Gastrocnemius medialis (tissue), 4 donors: ENCODE measurements around the gene LATS1. TPM values are rescaled to one million over a fixed set of nuclear protein-coding genes. Genes with fewer than 3 reads are reported as not detected.

Experiments used
- ATAC-seq, 2 donors: fragments of 150-250 bp; one replicate each; pipeline ENCODE4 v1.9.1; 2016
- DNase-seq, 2 donors: peaks; one replicate each; pipeline ENCODE4 v3.0.0-alpha.2; 2019
- H3K27ac ChIP-seq, 4 donors: fragments of 200-600 bp; sonication (generic); 1 replicate in 1 of 4; 2 replicates in 3 of 4; pipeline ENCODE4 v1.5.1; 2016 to 2018; ENCODE audit warnings: mild to moderate bottlenecking in 2 of 4, moderate library complexity in 1 of 4
- H3K27me3 ChIP-seq, 3 donors: fragments of 200-600 bp; sonication (generic) in 2 of 3; 1 replicate in 1 of 3; 2 replicates in 2 of 3; pipeline versions ENCODE4 v1.5.1 to v1.6.0; 2016 to 2019; ENCODE audit warnings: mild to moderate bottlenecking in 1 of 3, moderate library complexity in 1 of 3
- H3K36me3 ChIP-seq, 2 donors: fragments of 200-600 bp; sonication (generic) in 1 of 2; one replicate each; pipeline ENCODE4 v1.5.1; 2017 to 2018
- H3K4me1 ChIP-seq, 2 donors: fragments of 200-600 bp; sonication (generic) in 1 of 2; one replicate each; pipeline ENCODE4 v1.5.1; 2016 to 2017; ENCODE audit warnings: mild to moderate bottlenecking in 2 of 2
- H3K4me3 ChIP-seq, 4 donors: fragments of 200-600 bp; sonication (generic) in 3 of 4; 1 replicate in 1 of 4; 2 replicates in 3 of 4; pipeline ENCODE4 v1.5.1; 2016 to 2019; ENCODE audit warnings: mild to moderate bottlenecking in 2 of 4
- H3K9me3 ChIP-seq, 3 donors: fragments of 200-600 bp; sonication (generic) in 2 of 3; 1 replicate in 1 of 3; 2 replicates in 2 of 3; pipeline ENCODE4 v1.5.1; 2016 to 2019
- CTCF ChIP-seq, 5 experiments: fragments of 450-650 bp in 3 of 5; fragments of 200-600 bp in 2 of 5; sonication (generic) in 2 of 5; IDR thresholded peaks in 4 of 5; conservative IDR thresholded peaks in 1 of 5; 1 replicate in 4 of 5; 2 replicates in 1 of 5; pipeline ENCODE4 v1.5.1; 2016 to 2019; ENCODE audit warnings: antibody characterized with exemption in 5 of 5, mild to moderate bottlenecking in 3 of 5, moderate library complexity in 3 of 5
- POLR2A ChIP-seq, 2 donors: fragments of 450-650 bp; IDR thresholded peaks; one replicate each; pipeline ENCODE4 v1.6.1; 2017; ENCODE audit warnings: antibody characterized with exemption in 2 of 2, mild to moderate bottlenecking in 2 of 2, moderate library complexity in 2 of 2
- in situ Hi-C, 4 donors: fragments of 200-750 bp; cut with MboI; loops; one replicate each; pipeline versions ENCODE4 v1.15.0 to v1.8.0; 2017; ENCODE audit warnings: low sequenced_read_pairs in 4 of 4
- intact Hi-C: fragments of 100-400 bp; cut with DNase I; formaldehyde crosslinking; loops from one replicate; pipeline ENCODE4 v1.15.1; 2023; ENCODE audit warnings: low total_unique reads
- total RNA-seq, 4 donors: library from RNA; depleted of rRNA; stranded (reverse); fragments of >200 nt; gene quantifications; one replicate each; pipeline versions ENCODE4 v1.1.0 to v1.2.3, GENCODE V29; 2016

The LATS1 gene
- total RNA-seq, 4 donors from 2014 or later: 6.3 to 21.8 (median 14.4) TPM

- no peaks in the 10 kb centered on the region for H3K4me1 ChIP-seq
- ATAC-seq (peak in 1 of 2 donors; percentile 11), DNase-seq (no peak)
- H3K27me3 ChIP-seq: no peaks in the 10 kb centered on the region
- H3K27ac ChIP-seq: no peak overlapping the region
- TF ChIP-seq POLR2A (IDR thresholded peaks at IDR 0.05) (no peak), CTCF (IDR thresholded peaks at IDR 0.05 in 4 of 5, conservative IDR thresholded peaks at IDR 0.05 in 1 of 5) (no peak)
- in situ Hi-C loops: no loop called here
- intact Hi-C loops: loop anchor here (10.0 kb wide), 1 partner anchor 196 kb away; the partner anchor contains the start of gene RAET1G
- H3K9me3 ChIP-seq: no peaks in the 10 kb centered on the region
- H3K36me3 ChIP-seq: peaks cover 0 to 72% of the 10 kb centered on the region in 2 donors
- no peak overlapping the region for H3K4me3 ChIP-seq
Measured at GRCh38 chr6:149728499-149729234, 10.8 kb upstream of the LATS1 start.

- TF ChIP-seq POLR2A (IDR thresholded peaks at IDR 0.05): no peak
- TF ChIP-seq CTCF (IDR thresholded peaks at IDR 0.05 in 4 of 5, conservative IDR thresholded peaks at IDR 0.05 in 1 of 5): no peak
- Histone ChIP-seq H3K27me3 (no peaks in the 10 kb centered on the region), H3K36me3 (peaks cover 0 to 66% of the 10 kb centered on the region in 2 donors), H3K4me1 (no peaks in the 10 kb centered on the region), H3K4me3 (no peak overlapping the region), H3K9me3 (no peaks in the 10 kb centered on the region), H3K27ac (no peak overlapping the region)
- in situ Hi-C loops: no loop called here
- DNase-seq: no peak
- ATAC-seq: no peak
- intact Hi-C loops: loop anchor here (10.0 kb wide), 1 partner anchor 197 kb away; the partner anchor contains the start of gene RAET1G
Measured at GRCh38 chr6:149727793-149728498, 10.0 kb upstream of the LATS1 start.

- intact Hi-C loops: loop anchor here (10.0 kb wide), 1 partner anchor 199 kb away; the partner anchor contains the start of gene RAET1G
- no peaks in the 10 kb centered on the region for H3K9me3 ChIP-seq
- H3K4me3 ChIP-seq: no peak overlapping the region
- no peak overlapping the region for H3K27ac ChIP-seq
- no peak for TF ChIP-seq POLR2A (IDR thresholded peaks at IDR 0.05)
- no peak for TF ChIP-seq CTCF (IDR thresholded peaks at IDR 0.05 in 4 of 5, conservative IDR thresholded peaks at IDR 0.05 in 1 of 5)
- H3K4me1 ChIP-seq: no peaks in the 10 kb centered on the region
- ATAC-seq (no peak), DNase-seq (no peak)
- in situ Hi-C loops: no loop called here
- no peaks in the 10 kb centered on the region for H3K27me3 ChIP-seq
- peaks cover 0 to 50% of the 10 kb centered on the region in 2 donors for H3K36me3 ChIP-seq
Measured at GRCh38 chr6:149725785-149726184, 7.9 kb upstream of the LATS1 start.

GRCh38 chr6:149723771-149724417 lies 6.0 kb upstream of the LATS1 start:
- H3K9me3 ChIP-seq: no peaks in the 10 kb centered on the region
- H3K27ac ChIP-seq: no peak overlapping the region
- no peaks in the 10 kb centered on the region for H3K4me1 ChIP-seq
- TF ChIP-seq CTCF (IDR thresholded peaks at IDR 0.05 in 4 of 5, conservative IDR thresholded peaks at IDR 0.05 in 1 of 5) (peak in 2 of 5 experiments; percentile 48 to 66), POLR2A (IDR thresholded peaks at IDR 0.05) (no peak)
- intact Hi-C loops (loop anchor here (10.0 kb wide), 1 partner anchor 201 kb away; the partner anchor contains the start of gene RAET1G), in situ Hi-C loops (no loop called here)
- ATAC-seq (peak in 1 of 2 donors; percentile 46), DNase-seq (peak in 1 of 2 donors; percentile 22)
- H3K4me3 ChIP-seq: no peak overlapping the region
- H3K27me3 ChIP-seq: no peaks in the 10 kb centered on the region
- H3K36me3 ChIP-seq: peaks cover 0 to 31% of the 10 kb centered on the region in 2 donors
